Measurements from ENCODE around the gene RSPH6A. TPM values are rescaled to one million over a fixed set of nuclear protein-coding genes. Genes with fewer than 3 reads are reported as not detected.

The RSPH6A gene
- total RNA-seq, 4 donors from 2014 or later, result 0.30 TPM; not detected in 3

GRCh38 chr19:45780448-45781213 is 34.5 kb downstream of the RSPH6A start:
- DNase-seq (ENCODE audit: low spot score in 2 of 2), result no peak
- no peaks in the 10 kb centered on the region for H3K27me3 ChIP-seq
- 22 to 25% methylated on average over 13 of the region's 13 CpGs for WGBS, 2 donors
- TF ChIP-seq POLR2A (IDR thresholded peaks at IDR 0.05) (no peak), EP300 (IDR thresholded peaks at IDR 0.05) (no peak), CTCF (IDR thresholded peaks at IDR 0.05) (no peak)
- peak overlapping the region in 3 of 4 donors; percentile 4 to 64 (median 45) for H3K4me3 ChIP-seq
- H3K36me3 ChIP-seq, result peaks cover 0 to 34% (median 4%) of the 10 kb centered on the region in 3 donors
- H3K9me3 ChIP-seq, result no peaks in the 10 kb centered on the region
- H3K27ac ChIP-seq, result peak overlapping the region in 3 of 4 donors; percentile 84 to 97 (median 89)
- peaks cover 0 to 70% (median 40%) of the 10 kb centered on the region in 4 donors for H3K4me1 ChIP-seq

DNA sequence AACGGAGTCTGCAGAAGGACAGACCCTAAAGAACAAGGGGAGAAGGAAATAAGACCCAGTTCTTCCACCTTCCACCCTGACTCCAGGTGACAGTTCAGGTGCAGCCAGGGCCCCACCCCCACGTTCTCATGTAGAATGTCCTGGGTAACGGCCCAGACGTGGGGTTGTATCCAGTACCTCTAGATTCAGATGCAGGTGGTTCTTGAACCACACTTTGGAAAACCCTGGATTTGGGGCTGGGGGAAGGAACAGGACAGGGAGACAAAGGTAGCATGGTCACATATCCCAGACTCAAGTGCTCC is 35.0 kb downstream of the RSPH6A start:
- Histone ChIP-seq H3K36me3 (peaks cover 0 to 30% (median 0%) of the 10 kb centered on the region in 3 donors), H3K4me1 (peaks cover 0 to 70% (median 40%) of the 10 kb centered on the region in 4 donors), H3K27me3 (no peaks in the 10 kb centered on the region), H3K27ac (peak overlapping the region in 2 of 4 donors; percentile 89 to 97), H3K9me3 (no peaks in the 10 kb centered on the region), H3K4me3 (peak overlapping the region in 2 of 4 donors; percentile 19 to 37)
- no peak for DNase-seq (ENCODE audit: low spot score in 2 of 2)
- 35 to 73% methylated on average over 4 of the region's 4 CpGs for WGBS, 2 donors
- TF ChIP-seq CTCF (IDR thresholded peaks at IDR 0.05) (no peak), POLR2A (IDR thresholded peaks at IDR 0.05) (no peak), EP300 (IDR thresholded peaks at IDR 0.05) (no peak)

DNA sequence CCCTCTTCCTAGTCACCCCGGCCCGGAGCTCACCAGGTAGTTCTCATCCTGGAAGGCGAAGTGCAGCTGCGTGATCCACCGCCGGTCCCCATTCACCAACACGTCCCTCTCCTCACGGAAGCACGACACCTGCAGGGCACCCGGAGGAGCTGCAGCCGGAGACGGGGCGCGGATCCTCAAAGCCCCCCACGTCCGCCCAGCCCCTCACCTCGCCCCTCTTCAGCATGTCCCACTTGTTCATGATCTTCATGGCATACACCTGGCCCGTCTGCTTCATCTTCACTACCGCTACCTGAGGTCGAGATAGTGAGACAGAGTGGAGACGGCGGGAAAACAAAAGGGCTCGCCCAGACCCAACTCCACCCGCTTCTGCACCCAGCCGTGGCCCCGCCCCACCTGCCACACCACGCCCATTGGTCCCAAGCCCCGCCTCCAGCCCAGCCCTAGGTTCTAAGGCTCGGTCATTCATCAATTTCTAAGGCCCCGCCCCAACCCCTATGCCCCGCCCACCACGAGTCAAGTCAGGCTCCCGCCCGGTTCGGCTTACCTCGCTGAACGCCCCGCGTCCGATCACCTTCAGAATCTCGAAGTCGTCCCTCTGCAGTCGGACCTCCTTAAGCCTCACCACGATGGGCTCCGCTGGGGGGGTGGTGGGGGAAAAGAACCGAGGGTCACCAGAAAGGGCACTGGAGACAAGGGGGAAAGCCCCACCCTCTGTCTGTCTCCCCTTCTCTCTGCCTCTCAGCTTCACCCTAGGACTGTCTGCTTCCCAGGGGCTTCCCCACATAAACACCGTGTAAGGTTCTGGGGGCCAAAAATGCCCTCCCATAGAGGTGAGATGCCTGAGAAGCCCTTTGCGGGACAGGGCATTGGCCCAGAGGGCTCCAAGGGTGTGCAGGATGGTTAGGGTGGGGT is 35.6 kb downstream of the RSPH6A start:
- whole genome bisulfite sequencing, 2 donors, result 26 to 31% methylated on average over 46 of the region's 48 CpGs
- TF ChIP-seq CTCF (IDR thresholded peaks at IDR 0.05) (peak; percentile 47 to 72 (median 56)), POLR2A (IDR thresholded peaks at IDR 0.05) (no peak)
- Histone ChIP-seq H3K9me3 (no peaks in the 10 kb centered on the region), H3K4me1 (peaks cover 0 to 65% (median 40%) of the 10 kb centered on the region in 4 donors), H3K4me3 (peak overlapping the region in 2 of 4 donors; percentile 19 to 37), H3K27ac (peak overlapping the region in 2 of 4 donors; percentile 22 to 89), H3K36me3 (peaks cover 0 to 32% (median 0%) of the 10 kb centered on the region in 3 donors), H3K27me3 (no peaks in the 10 kb centered on the region)
- DNase-seq (ENCODE audit: low spot score in 2 of 2), result peak; percentile 88 to 90

GRCh38 chr19:45778010-45778661 is 37.0 kb downstream of the RSPH6A start:
- H3K27ac ChIP-seq, result no peak overlapping the region
- TF ChIP-seq CTCF (IDR thresholded peaks at IDR 0.05) (no peak), POLR2A (IDR thresholded peaks at IDR 0.05) (no peak), EP300 (IDR thresholded peaks at IDR 0.05) (no peak)
- no peak for DNase-seq (ENCODE audit: low spot score in 2 of 2)
- H3K4me3 ChIP-seq, result no peak overlapping the region
- H3K4me1 ChIP-seq, result peaks cover 0 to 52% (median 33%) of the 10 kb centered on the region in 4 donors
- no peaks in the 10 kb centered on the region for H3K9me3 ChIP-seq
- no peaks in the 10 kb centered on the region for H3K27me3 ChIP-seq
- 91% methylated on average over 27 of the region's 28 CpGs for WGBS, 2 donors
- H3K36me3 ChIP-seq, result peaks cover 0 to 38% (median 0%) of the 10 kb centered on the region in 3 donors
